HepG2 (cell line): ENCODE results near the gene HOXD3. TPM values are rescaled to one million over a fixed set of nuclear protein-coding genes. Genes with fewer than 3 reads are reported as not detected.
A peak's percentile ranks its signal among the peaks of the same experiment; 100 is the strongest.

Experiments used
- ARNT2 ChIP-seq: sonication (generic); formaldehyde crosslinking; IDR thresholded peaks from 2 replicates; pipeline ENCODE4 v1.8.0; 2022; ENCODE audit warnings: mild to moderate bottlenecking, low read depth, missing genetic modification reagents, moderate library complexity
- CREM ChIP-seq, 2 experiments: sonication (generic) in 1 of 2; formaldehyde crosslinking in 1 of 2; IDR thresholded peaks; 2 replicates each; pipeline versions ENCODE4 v1.4.0 to v1.6.1; 2016 to 2020; ENCODE audit warnings: antibody characterized with exemption in 1 of 2, mild to moderate bottlenecking in 1 of 2, missing genetic modification reagents in 1 of 2
- ELF1 ChIP-seq: sonication (generic); formaldehyde crosslinking; IDR thresholded peaks from 2 replicates; pipeline ENCODE4 v1.4.0; 2020; ENCODE audit warnings: missing genetic modification reagents
- FOXK1 ChIP-seq: sonication (generic); formaldehyde crosslinking; IDR thresholded peaks from 2 replicates; pipeline ENCODE4 v1.4.0; 2020; ENCODE audit warnings: low read depth, missing genetic modification reagents, borderline replicate concordance
- HOXA5 ChIP-seq: sonication (generic); formaldehyde crosslinking; IDR thresholded peaks from 2 replicates; pipeline ENCODE4 v1.4.0; 2020; ENCODE audit warnings: missing genetic modification reagents
- JARID2 ChIP-seq: sonication (generic); formaldehyde crosslinking; IDR thresholded peaks from 2 replicates; pipeline ENCODE4 v1.8.1; 2023; ENCODE audit warnings: missing genetic modification reagents, inconsistent platforms; ENCODE audit not compliant: insufficient replicate concordance
- KDM2A ChIP-seq: sonication (generic); formaldehyde crosslinking; IDR thresholded peaks from 2 replicates; pipeline ENCODE4 v1.4.0; 2020; ENCODE audit warnings: low read depth, missing genetic modification reagents, borderline replicate concordance
- MATR3 ChIP-seq: sonication (generic); formaldehyde crosslinking; IDR thresholded peaks from 2 replicates; pipeline ENCODE4 v1.4.0; 2020; ENCODE audit warnings: missing genetic modification reagents
- PCBP2 ChIP-seq: fragments of 200-400 bp; formaldehyde crosslinking; optimal IDR thresholded peaks from 2 replicates; pipeline ENCODE3; 2018; ENCODE audit warnings: low read length, low read depth; ENCODE audit not compliant: poor library complexity, severe bottlenecking
- PHF8 ChIP-seq: sonication (generic); formaldehyde crosslinking; IDR thresholded peaks from 2 replicates; pipeline ENCODE4 v1.5.0; 2020; ENCODE audit warnings: missing genetic modification reagents
- RBM22 ChIP-seq: fragments of 200-400 bp; formaldehyde crosslinking; optimal IDR thresholded peaks from 2 replicates; pipeline ENCODE3; 2017; ENCODE audit warnings: mild to moderate bottlenecking, low read length, moderate library complexity
- SNAI1 ChIP-seq: sonication (generic); formaldehyde crosslinking; IDR thresholded peaks from 2 replicates; pipeline ENCODE4 v1.5.0; 2020; ENCODE audit warnings: mild to moderate bottlenecking, missing genetic modification reagents, borderline replicate concordance
- STAT5B ChIP-seq: sonication (generic); formaldehyde crosslinking; IDR thresholded peaks from 2 replicates; pipeline ENCODE4 v1.4.0; 2020; ENCODE audit warnings: missing genetic modification reagents
- ZMAT3 ChIP-seq: sonication (generic); formaldehyde crosslinking; conservative IDR thresholded peaks from 2 replicates; pipeline ENCODE4 v1.7.0; 2021; ENCODE audit warnings: missing genetic modification reagents
- ZNF292 ChIP-seq: sonication (generic); formaldehyde crosslinking; IDR thresholded peaks from 2 replicates; pipeline ENCODE4 v1.8.1; 2022; ENCODE audit warnings: mild to moderate bottlenecking, low read depth, missing genetic modification reagents, borderline replicate concordance
- ZNF749 ChIP-seq: sonication (generic); formaldehyde crosslinking; IDR thresholded peaks from 2 replicates; pipeline ENCODE4 v1.8.0; 2022; ENCODE audit warnings: mild to moderate bottlenecking, missing genetic modification reagents, moderate library complexity, borderline replicate concordance
- ZNF772 ChIP-seq: sonication (generic); formaldehyde crosslinking; IDR thresholded peaks from 2 replicates; pipeline ENCODE4 v1.5.0; 2020; ENCODE audit warnings: mild to moderate bottlenecking, missing genetic modification reagents
- polyA plus RNA-seq, 8 experiments: library from polyadenylated mRNA; depleted of rRNA in 3 of 8; stranded (reverse) in 7 of 8; unstranded in 1 of 8; fragments of >200 nt; fragmentation: Illumina TruSeq in 4 of 8; extraction: Trizol in 4 of 8; gene quantifications; 2 replicates each; pipeline versions ENCODE4 v1.2.1 to v1.2.3, GENCODE V29; 2011 to 2016; ENCODE audit warnings: low read depth in 4 of 8, missing spikeins in 1 of 8, mixed read lengths in 1 of 8; ENCODE audit not compliant: insufficient read depth in 1 of 8
- total RNA-seq, 5 experiments: library from RNA; depleted of rRNA; stranded (reverse); fragments of >200 nt; fragmentation: Illumina TruSeq; extraction: Trizol; gene quantifications; 2 replicates each; pipeline ENCODE4 v1.2.3, GENCODE V29; 2016; ENCODE audit warnings: low read depth in 1 of 5
- TF ChIP-seq, protein P1 (sequence below): sonication (generic); formaldehyde crosslinking; IDR thresholded peaks from 2 replicates; pipeline ENCODE4 v1.5.0; 2020; ENCODE audit warnings: mild to moderate bottlenecking, missing genetic modification reagents
- TF ChIP-seq, protein P2 (sequence below): sonication (generic); formaldehyde crosslinking; IDR thresholded peaks from 2 replicates; pipeline ENCODE4 v1.8.0; 2022; ENCODE audit warnings: missing genetic modification reagents, low read depth, mild to moderate bottlenecking, borderline replicate concordance
- TF ChIP-seq, protein P3 (sequence below): sonication (generic); formaldehyde crosslinking; conservative IDR thresholded peaks from 2 replicates; pipeline ENCODE4 v1.8.1; 2023; ENCODE audit warnings: missing genetic modification reagents
- TF ChIP-seq, protein P4 (sequence below): sonication (generic); formaldehyde crosslinking; IDR thresholded peaks from 2 replicates; pipeline ENCODE4 v1.5.1; 2020; ENCODE audit warnings: mild to moderate bottlenecking, moderate library complexity, missing genetic modification reagents

HOXD3 gene
- total and polyA plus RNA-seq, 2 of the 13 experiments (the other 11 are each of a cell fraction or from before 2014, with no cell fraction given), result 0.05 to 0.09 TPM

DNA sequence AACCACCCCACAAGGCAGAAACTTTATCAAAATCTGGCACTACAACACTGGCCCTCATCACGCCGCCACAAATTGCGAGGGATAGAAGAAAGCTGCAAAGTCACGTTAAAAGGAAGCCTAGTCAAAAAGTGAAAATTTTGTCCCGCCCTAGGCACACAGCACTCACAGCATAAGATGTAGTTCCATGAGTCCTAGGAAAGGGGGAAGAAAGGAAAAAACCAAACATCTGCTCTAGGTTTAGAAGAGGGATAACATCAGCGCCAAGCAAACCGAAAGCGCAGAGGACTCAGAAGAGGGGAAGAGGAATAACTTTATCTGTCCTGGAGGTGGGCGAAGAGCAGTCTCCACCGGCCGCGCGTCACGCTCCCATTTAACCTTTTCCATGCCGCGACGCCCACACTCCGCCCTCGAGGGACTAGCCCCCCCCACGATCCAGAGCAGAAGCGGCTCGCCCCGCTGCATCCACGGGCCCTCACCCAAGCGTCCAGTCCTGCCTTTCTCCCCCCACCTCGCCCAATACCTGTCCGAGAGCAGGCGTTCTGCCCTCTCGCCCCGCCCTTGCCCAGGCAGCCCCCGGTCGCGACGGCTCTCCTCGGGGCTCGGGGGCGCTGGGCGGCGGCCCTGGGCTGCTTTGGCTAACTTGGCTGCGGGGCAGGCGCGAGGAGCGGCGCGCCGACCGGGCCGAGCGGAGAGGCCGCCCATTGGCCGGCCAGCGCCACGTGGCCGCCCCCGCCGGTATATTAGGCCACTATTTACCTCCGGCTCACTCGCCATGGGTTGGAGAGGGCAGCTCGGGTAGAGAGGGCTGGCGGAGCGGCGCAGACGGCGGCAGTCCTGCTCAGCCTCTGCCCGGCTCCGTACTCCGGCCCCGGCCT lies 31.0 kb downstream of the HOXD3 start, which contains the start of gene HOXD1 (continued):
- TF ChIP-seq, protein P1, sequence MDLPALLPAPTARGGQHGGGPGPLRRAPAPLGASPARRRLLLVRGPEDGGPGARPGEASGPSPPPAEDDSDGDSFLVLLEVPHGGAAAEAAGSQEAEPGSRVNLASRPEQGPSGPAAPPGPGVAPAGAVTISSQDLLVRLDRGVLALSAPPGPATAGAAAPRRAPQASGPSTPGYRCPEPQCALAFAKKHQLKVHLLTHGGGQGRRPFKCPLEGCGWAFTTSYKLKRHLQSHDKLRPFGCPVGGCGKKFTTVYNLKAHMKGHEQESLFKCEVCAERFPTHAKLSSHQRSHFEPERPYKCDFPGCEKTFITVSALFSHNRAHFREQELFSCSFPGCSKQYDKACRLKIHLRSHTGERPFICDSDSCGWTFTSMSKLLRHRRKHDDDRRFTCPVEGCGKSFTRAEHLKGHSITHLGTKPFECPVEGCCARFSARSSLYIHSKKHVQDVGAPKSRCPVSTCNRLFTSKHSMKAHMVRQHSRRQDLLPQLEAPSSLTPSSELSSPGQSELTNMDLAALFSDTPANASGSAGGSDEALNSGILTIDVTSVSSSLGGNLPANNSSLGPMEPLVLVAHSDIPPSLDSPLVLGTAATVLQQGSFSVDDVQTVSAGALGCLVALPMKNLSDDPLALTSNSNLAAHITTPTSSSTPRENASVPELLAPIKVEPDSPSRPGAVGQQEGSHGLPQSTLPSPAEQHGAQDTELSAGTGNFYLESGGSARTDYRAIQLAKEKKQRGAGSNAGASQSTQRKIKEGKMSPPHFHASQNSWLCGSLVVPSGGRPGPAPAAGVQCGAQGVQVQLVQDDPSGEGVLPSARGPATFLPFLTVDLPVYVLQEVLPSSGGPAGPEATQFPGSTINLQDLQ (CRISPR knock-in tag), result no peak
- no peak; the same call in 1 of the 2 replicates for TF ChIP-seq HOXA5 (CRISPR knock-in tag)
- TF ChIP-seq SNAI1 (CRISPR knock-in tag), result peak; percentile 72
- TF ChIP-seq MATR3 (CRISPR knock-in tag), result no peak
- no peak; the same call in none of the 2 replicates for TF ChIP-seq ZMAT3 (CRISPR knock-in tag)
- no peak for TF ChIP-seq CREM (IDR thresholded peaks at IDR 0.05)
- TF ChIP-seq CREM (CRISPR knock-in tag; IDR thresholded peaks at IDR 0.05), result no peak
- TF ChIP-seq PCBP2, result no peak
- TF ChIP-seq KDM2A (CRISPR knock-in tag), result peak; percentile 55; the same call in 1 of the 2 replicates
- TF ChIP-seq ZNF292, result 0 out of 2 replicates have a peak, but pooled peaks have one; percentile 10
- peak; percentile 70 for TF ChIP-seq PHF8 (CRISPR knock-in tag)
- TF ChIP-seq ZNF749 (CRISPR knock-in tag), result peak; percentile 40; the same call in 1 of the 2 replicates
- TF ChIP-seq JARID2, result no peak
- TF ChIP-seq FOXK1 (CRISPR knock-in tag), result no peak
- peak; percentile 75 for TF ChIP-seq ARNT2
- no peak; the same call in 1 of the 2 replicates for TF ChIP-seq ELF1
- peak; percentile 80 for TF ChIP-seq ZNF772 (CRISPR knock-in tag)
- TF ChIP-seq, protein P2, sequence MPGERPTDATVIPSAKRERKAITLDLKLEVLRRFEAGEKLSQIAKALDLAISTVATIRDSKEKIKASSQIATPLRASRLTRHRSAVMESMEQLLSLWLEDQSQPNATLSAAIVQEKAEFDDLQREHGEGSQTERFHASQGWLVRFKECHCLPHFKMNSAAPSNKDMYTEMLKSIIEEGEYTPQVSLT (CRISPR knock-in tag), result no peak; the same call in 1 of the 2 replicates
- TF ChIP-seq, protein P3, sequence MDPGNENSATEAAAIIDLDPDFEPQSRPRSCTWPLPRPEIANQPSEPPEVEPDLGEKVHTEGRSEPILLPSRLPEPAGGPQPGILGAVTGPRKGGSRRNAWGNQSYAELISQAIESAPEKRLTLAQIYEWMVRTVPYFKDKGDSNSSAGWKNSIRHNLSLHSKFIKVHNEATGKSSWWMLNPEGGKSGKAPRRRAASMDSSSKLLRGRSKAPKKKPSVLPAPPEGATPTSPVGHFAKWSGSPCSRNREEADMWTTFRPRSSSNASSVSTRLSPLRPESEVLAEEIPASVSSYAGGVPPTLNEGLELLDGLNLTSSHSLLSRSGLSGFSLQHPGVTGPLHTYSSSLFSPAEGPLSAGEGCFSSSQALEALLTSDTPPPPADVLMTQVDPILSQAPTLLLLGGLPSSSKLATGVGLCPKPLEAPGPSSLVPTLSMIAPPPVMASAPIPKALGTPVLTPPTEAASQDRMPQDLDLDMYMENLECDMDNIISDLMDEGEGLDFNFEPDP, result no peak
- TF ChIP-seq, protein P4, sequence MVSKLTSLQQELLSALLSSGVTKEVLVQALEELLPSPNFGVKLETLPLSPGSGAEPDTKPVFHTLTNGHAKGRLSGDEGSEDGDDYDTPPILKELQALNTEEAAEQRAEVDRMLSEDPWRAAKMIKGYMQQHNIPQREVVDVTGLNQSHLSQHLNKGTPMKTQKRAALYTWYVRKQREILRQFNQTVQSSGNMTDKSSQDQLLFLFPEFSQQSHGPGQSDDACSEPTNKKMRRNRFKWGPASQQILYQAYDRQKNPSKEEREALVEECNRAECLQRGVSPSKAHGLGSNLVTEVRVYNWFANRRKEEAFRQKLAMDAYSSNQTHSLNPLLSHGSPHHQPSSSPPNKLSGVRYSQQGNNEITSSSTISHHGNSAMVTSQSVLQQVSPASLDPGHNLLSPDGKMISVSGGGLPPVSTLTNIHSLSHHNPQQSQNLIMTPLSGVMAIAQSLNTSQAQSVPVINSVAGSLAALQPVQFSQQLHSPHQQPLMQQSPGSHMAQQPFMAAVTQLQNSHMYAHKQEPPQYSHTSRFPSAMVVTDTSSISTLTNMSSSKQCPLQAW, result no peak
- peak; percentile 82 for TF ChIP-seq RBM22
- no peak for TF ChIP-seq STAT5B
